Astrocyte of the spinal cord (primary cell): ENCODE data around the gene PTGER3.

Experiments
- DNase-seq: peaks from one replicate; pipeline ENCODE4 v3.0.0; 2011; ENCODE audit warnings: low read depth, low spot score
- H3K4me3 ChIP-seq: 2 replicates; pipeline ENCODE4 v1.5.1; 2011; ENCODE audit warnings: low read depth, mild to moderate bottlenecking, low read length, moderate library complexity
- CTCF ChIP-seq: IDR thresholded peaks from 2 replicates; pipeline ENCODE4 v1.5.1; 2012; ENCODE audit warnings: low read depth, mild to moderate bottlenecking, low read length, inconsistent platforms
- in situ Hi-C: cut with HindIII; loops from 2 replicates; pipeline ENCODE4 v1.10.0; 2017; ENCODE audit warnings: low sequenced_read_pairs

Gene PTGER3

GRCh38 chr1:70970407-70970806, 77.2 kb downstream of the PTGER3 start:
- H3K4me3 ChIP-seq = no peak overlapping the region
- TF ChIP-seq CTCF = no peak
- in situ Hi-C loops = no loop called here
- no peak for DNase-seq

- peak; percentile 37 for TF ChIP-seq CTCF
- in situ Hi-C loops = no loop called here
- H3K4me3 ChIP-seq = no peak overlapping the region
- peak; percentile 1 for DNase-seq
Observed at GRCh38 chr1:70966018-70966638, 81.5 kb downstream of the PTGER3 start.

- H3K4me3 ChIP-seq = no peak overlapping the region
- in situ Hi-C loops = no loop called here
- DNase-seq = no peak
- TF ChIP-seq CTCF = no peak
Observed at GRCh38 chr1:70963374-70963773, 84.2 kb downstream of the PTGER3 start.

GRCh38 chr1:70961374-70961975, 86.1 kb downstream of the PTGER3 start:
- TF ChIP-seq CTCF = no peak
- no peak overlapping the region for H3K4me3 ChIP-seq
- in situ Hi-C loops = no loop called here
- DNase-seq = no peak

- TF ChIP-seq CTCF = no peak
- no peak overlapping the region for H3K4me3 ChIP-seq
- DNase-seq = no peak
- in situ Hi-C loops = no loop called here
Observed at GRCh38 chr1:70948396-70949017, 99.1 kb downstream of the PTGER3 start.

GRCh38 chr1:70947835-70948234, 99.8 kb downstream of the PTGER3 start:
- no peak for DNase-seq
- TF ChIP-seq CTCF = no peak
- no peak overlapping the region for H3K4me3 ChIP-seq
- in situ Hi-C loops = no loop called here
